Neuronal stem cell (in vitro differentiated cells): ENCODE results near the gene HS2ST1.

Experiments
- DNase-seq: peaks from one replicate; pipeline ENCODE4 v3.0.0-alpha.2; 2013; ENCODE audit warnings: low spot score
- H2AFZ ChIP-seq: one replicate; pipeline ENCODE4 v1.6.1; 2013; ENCODE audit warnings: mild to moderate bottlenecking, low read length, inconsistent platforms
- H2AK5ac ChIP-seq: 2 replicates; pipeline ENCODE4 v1.6.1; 2013; ENCODE audit warnings: low read depth, mild to moderate bottlenecking, inconsistent platforms, low read length, moderate library complexity, mixed read lengths
- H2BK120ac ChIP-seq: 2 replicates; pipeline ENCODE4 v1.6.1; 2013; ENCODE audit warnings: low read depth, mild to moderate bottlenecking, inconsistent platforms, low read length, moderate library complexity, mixed read lengths
- H2BK12ac ChIP-seq: one replicate; pipeline ENCODE4 v1.6.1; 2013; ENCODE audit warnings: low read length, inconsistent platforms
- H2BK15ac ChIP-seq: 2 replicates; pipeline ENCODE4 v1.6.1; 2013; ENCODE audit warnings: mild to moderate bottlenecking, low read length, inconsistent platforms, mixed read lengths
- H2BK5ac ChIP-seq: one replicate; pipeline ENCODE4 v1.6.1; 2013; ENCODE audit warnings: inconsistent platforms, mild to moderate bottlenecking, low read length, moderate library complexity
- H3K14ac ChIP-seq: one replicate; pipeline ENCODE4 v1.6.1; 2013; ENCODE audit warnings: low read length, inconsistent platforms
- H3K18ac ChIP-seq: 2 replicates; pipeline ENCODE4 v1.6.1; 2013; ENCODE audit warnings: low read length, inconsistent platforms
- H3K23ac ChIP-seq: 2 replicates; pipeline ENCODE4 v1.6.1; 2013; ENCODE audit warnings: low read depth, mild to moderate bottlenecking, mixed read lengths, low read length, inconsistent platforms; ENCODE audit not compliant: poor library complexity
- H3K27ac ChIP-seq: replicated peaks from 3 replicates; pipeline ENCODE4 v1.5.1; 2013; ENCODE audit warnings: low read length, inconsistent platforms
- H3K27me3 ChIP-seq, 3 experiments: 2 replicates each; pipeline ENCODE4 v1.6.1; 2013; ENCODE audit warnings: low read length in 3 of 3, mild to moderate bottlenecking in 2 of 3, inconsistent platforms in 1 of 3, low read depth in 1 of 3, mixed read lengths in 1 of 3, moderate library complexity in 1 of 3; ENCODE audit not compliant: control insufficient read depth in 3 of 3, insufficient read depth in 3 of 3
- H3K36me3 ChIP-seq, 2 donors: replicated peaks in 1 of 2; 2 replicates each; pipeline ENCODE4 v1.6.1; 2013; ENCODE audit warnings: low read length in 2 of 2; ENCODE audit not compliant: control insufficient read depth in 2 of 2, insufficient read depth in 2 of 2
- H3K4ac ChIP-seq: 2 replicates; pipeline ENCODE4 v1.6.1; 2013; ENCODE audit warnings: inconsistent platforms, mild to moderate bottlenecking, low read length, moderate library complexity
- H3K4me1 ChIP-seq, 2 donors: 1 replicate in 1 of 2; 2 replicates in 1 of 2; pipeline ENCODE4 v1.6.1; 2013; ENCODE audit warnings: low read length in 2 of 2, low read depth in 1 of 2; ENCODE audit not compliant: control insufficient read depth in 2 of 2, insufficient read depth in 1 of 2
- H3K4me2 ChIP-seq: one replicate; pipeline ENCODE4 v1.6.1; 2013; ENCODE audit warnings: mild to moderate bottlenecking, low read length, inconsistent platforms; ENCODE audit not compliant: insufficient read depth, poor library complexity, severe bottlenecking
- H3K4me3 ChIP-seq, 2 donors: 2 replicates each; pipeline ENCODE4 v1.5.1; 2013; ENCODE audit warnings: low read length in 2 of 2, mild to moderate bottlenecking in 2 of 2, inconsistent platforms in 1 of 2, moderate library complexity in 1 of 2
- H3K79me1 ChIP-seq: one replicate; pipeline ENCODE4 v1.6.1; 2013; ENCODE audit warnings: low read depth, mild to moderate bottlenecking, inconsistent platforms, low read length, moderate library complexity
- H3K9ac ChIP-seq: one replicate; pipeline ENCODE4 v1.6.1; 2013; ENCODE audit warnings: mild to moderate bottlenecking, low read depth, low read length, inconsistent platforms; ENCODE audit not compliant: poor library complexity
- H3K9me3 ChIP-seq, 2 donors: replicated peaks in 1 of 2; 2 replicates each; pipeline versions ENCODE3 to v1.6.1; 2013; ENCODE audit warnings: low read length in 2 of 2, mild to moderate bottlenecking in 2 of 2, inconsistent platforms in 1 of 2, low read depth in 1 of 2, mixed read lengths in 1 of 2, moderate library complexity in 1 of 2; ENCODE audit not compliant: control insufficient read depth in 2 of 2, insufficient read depth in 1 of 2
- H4K8ac ChIP-seq: one replicate; pipeline ENCODE4 v1.6.1; 2013; ENCODE audit warnings: low read depth, mild to moderate bottlenecking, inconsistent platforms, low read length, moderate library complexity
- H4K91ac ChIP-seq: one replicate; pipeline ENCODE4 v1.6.1; 2013; ENCODE audit warnings: low read length, low read depth, mild to moderate bottlenecking, inconsistent platforms; ENCODE audit not compliant: poor library complexity
- WGBS, 2 donors: extraction: QIAGEN DNeasy Blood & Tissue Kit; methylation state at CpG; one replicate each; pipeline ENCODE4 v1.1.7; 2013; ENCODE audit warnings: missing lambda C conversion rate in 2 of 2, mixed read lengths in 1 of 2; ENCODE audit not compliant: insufficient read length in 2 of 2, insufficient replicate concordance in 1 of 2; ENCODE audit errors: extremely low coverage in 2 of 2; 5-methylcytosine and 5-hydroxymethylcytosine counted together

Gene HS2ST1

DNA sequence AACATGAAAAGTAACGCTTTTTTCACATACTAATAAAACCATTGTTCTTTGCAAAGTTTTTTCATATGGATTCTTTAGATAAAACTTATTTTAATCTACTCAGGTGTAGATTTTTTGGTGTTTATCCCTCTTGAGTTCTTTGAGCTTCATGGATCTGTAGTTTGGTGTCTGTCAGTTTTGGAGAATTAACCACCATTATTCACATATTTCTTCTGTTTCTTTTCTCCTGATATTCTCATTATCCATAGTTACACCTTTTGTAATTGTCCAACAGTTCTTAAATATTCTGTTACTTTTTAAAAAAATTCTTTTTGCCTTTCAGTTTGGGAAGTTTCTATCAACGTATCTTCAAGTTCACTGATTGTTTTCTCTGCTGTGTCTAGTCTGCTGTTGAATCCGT lies 18.6 kb downstream of the HS2ST1 start:
- Histone ChIP-seq H2BK5ac (no peak overlapping the region), H3K4me2 (no peak overlapping the region)
- DNase-seq = no peak

DNA sequence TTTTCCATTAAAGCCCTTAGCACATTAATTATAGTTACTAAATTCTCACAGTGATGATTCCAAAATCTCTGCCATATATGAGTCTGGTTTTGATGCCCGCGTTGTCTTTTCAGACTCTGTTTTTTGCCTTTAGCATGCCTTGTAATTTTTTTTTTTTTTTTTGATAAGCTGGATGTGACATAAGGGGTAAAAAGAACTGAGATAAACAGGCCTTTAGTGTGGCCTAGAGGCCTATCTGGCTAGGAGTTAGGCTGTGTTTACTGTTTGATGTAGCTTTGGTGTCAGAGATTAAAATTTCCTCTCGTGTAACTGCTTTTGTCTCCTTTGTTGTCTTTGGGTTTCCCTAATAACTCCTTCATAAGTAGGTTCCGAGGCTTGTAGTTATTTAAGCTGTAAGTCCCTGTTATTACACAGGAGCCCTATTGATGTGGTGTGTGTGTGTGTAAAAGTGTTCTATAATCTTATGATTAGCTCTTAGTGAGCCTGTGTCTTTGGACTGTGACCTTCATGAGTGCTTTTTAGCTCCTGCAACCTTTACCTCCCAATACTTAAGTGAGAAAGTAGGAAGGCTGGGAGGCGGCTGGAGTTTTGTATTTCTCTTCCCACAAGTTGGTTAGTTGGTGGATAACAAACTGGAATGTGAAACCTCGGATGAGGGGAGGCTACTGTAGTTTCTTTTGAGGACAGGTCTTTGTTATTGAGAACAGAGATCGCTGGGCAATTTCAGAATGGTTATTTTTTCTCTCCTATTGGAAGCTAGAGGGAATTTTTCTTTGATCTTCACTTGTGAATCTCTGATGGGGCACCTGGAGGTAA lies 19.3 kb downstream of the HS2ST1 start:
- Histone ChIP-seq H3K9me3 (peaks cover 0 to 7% of the 10 kb centered on the region in 2 donors), H3K4me3 (no peak overlapping the region), H3K79me1 (no peaks in the 10 kb centered on the region), H3K4me1 (no peaks in the 10 kb centered on the region), H3K4me2 (no peak overlapping the region), H3K23ac (no peak overlapping the region), H3K27me3 (no peaks in the 10 kb centered on the region), H4K91ac (no peak overlapping the region), H3K36me3 (no peaks in the 10 kb centered on the region), H3K14ac (no peak overlapping the region), H2BK15ac (no peak overlapping the region), H2BK120ac (no peak overlapping the region), H3K18ac (no peak overlapping the region), H2BK5ac (no peak overlapping the region), H2AK5ac (no peak overlapping the region), H3K27ac (no peak overlapping the region), H3K9ac (no peak overlapping the region), H4K8ac (no peak overlapping the region), H3K4ac (no peak overlapping the region), H2BK12ac (no peak overlapping the region), H2AFZ (no peak overlapping the region)
- no CpG with 5 or more reads among the region's 7 CpGs for WGBS, 2 donors
- no peak for DNase-seq

More for the DNA sequence above, 18.6 kb downstream of the HS2ST1 start:
- Histone ChIP-seq H3K4me3 (no peak overlapping the region), H3K4me1 (no peaks in the 10 kb centered on the region), H2BK15ac (no peak overlapping the region), H3K4ac (no peak overlapping the region), H3K27ac (no peak overlapping the region), H3K27me3 (no peaks in the 10 kb centered on the region), H3K79me1 (no peaks in the 10 kb centered on the region), H2BK12ac (no peak overlapping the region), H2AK5ac (no peak overlapping the region), H2BK120ac (no peak overlapping the region), H4K8ac (no peak overlapping the region), H3K9ac (no peak overlapping the region), H3K9me3 (peaks cover 0 to 7% of the 10 kb centered on the region in 2 donors), H4K91ac (no peak overlapping the region), H3K23ac (no peak overlapping the region), H3K18ac (no peak overlapping the region), H3K14ac (no peak overlapping the region), H3K36me3 (no peaks in the 10 kb centered on the region), H2AFZ (no peak overlapping the region)
- WGBS, 2 donors = no CpG with 5 or more reads among the region's 3 CpGs

DNA sequence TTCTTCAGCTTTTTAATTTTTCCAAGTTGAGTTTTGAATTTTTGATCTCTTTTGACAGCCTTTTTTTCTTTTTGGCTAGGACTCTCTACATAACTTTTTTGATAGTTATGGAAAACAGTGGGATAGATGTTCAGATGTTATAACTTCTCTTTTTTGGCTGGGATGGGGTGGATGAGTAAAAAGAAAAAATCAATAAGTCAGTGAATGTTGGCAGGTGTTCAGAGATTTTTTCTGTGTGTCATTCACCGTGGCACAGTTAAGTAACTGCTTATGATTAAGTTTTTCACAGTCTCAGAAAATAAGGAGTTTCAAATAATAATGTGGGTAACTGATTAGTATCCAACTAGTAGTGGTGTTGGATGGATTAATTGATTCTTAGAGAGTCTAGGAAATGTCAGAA lies 24.0 kb downstream of the HS2ST1 start:
- H3K27me3 ChIP-seq = no peaks in the 10 kb centered on the region
- H2BK15ac ChIP-seq = no peak overlapping the region
- no peaks in the 10 kb centered on the region for H3K9me3 ChIP-seq
- no CpG with 5 or more reads among the region's 1 CpG for whole genome bisulfite sequencing, 2 donors
- H3K4me2 ChIP-seq = no peak overlapping the region
- no peak overlapping the region for H2BK5ac ChIP-seq
- H4K91ac ChIP-seq = no peak overlapping the region
- no peak overlapping the region for H4K8ac ChIP-seq
- H3K9ac ChIP-seq = no peak overlapping the region
- no peak for DNase-seq
- no peak overlapping the region for H3K14ac ChIP-seq
- H3K4ac ChIP-seq = no peak overlapping the region
- H3K23ac ChIP-seq = no peak overlapping the region
- H2AFZ ChIP-seq = no peak overlapping the region
- H2AK5ac ChIP-seq = no peak overlapping the region
- no peaks in the 10 kb centered on the region for H3K79me1 ChIP-seq
- H3K4me3 ChIP-seq = no peak overlapping the region
- no peaks in the 10 kb centered on the region for H3K36me3 ChIP-seq
- no peaks in the 10 kb centered on the region for H3K4me1 ChIP-seq
- no peak overlapping the region for H2BK12ac ChIP-seq
- no peak overlapping the region for H3K18ac ChIP-seq
- H3K27ac ChIP-seq = no peak overlapping the region
- no peak overlapping the region for H2BK120ac ChIP-seq

DNA sequence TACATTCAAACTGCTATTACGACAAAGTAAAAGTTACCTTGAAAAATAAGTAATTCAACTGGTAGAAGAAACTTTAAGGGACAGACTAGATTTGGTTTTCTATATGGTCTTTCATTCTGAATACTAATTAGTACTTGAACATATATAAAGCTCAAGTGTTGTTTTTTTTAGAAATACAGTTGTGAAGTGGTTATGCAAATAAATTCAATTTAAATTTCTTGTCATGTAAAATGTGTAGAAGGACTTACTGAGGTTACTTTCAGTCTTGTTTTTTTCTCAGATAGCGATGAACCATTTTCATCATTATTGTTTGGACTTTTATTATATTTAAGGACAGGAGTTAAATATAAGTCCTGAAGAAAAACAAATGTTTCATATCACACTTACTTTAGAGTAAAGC lies 24.4 kb downstream of the HS2ST1 start:
- Histone ChIP-seq H3K4me1 (no peaks in the 10 kb centered on the region), H3K4me2 (no peak overlapping the region), H3K9ac (no peak overlapping the region), H3K4me3 (no peak overlapping the region), H2AK5ac (no peak overlapping the region), H4K91ac (no peak overlapping the region), H2BK120ac (no peak overlapping the region), H3K9me3 (no peaks in the 10 kb centered on the region), H3K4ac (no peak overlapping the region), H3K18ac (no peak overlapping the region), H2AFZ (no peak overlapping the region), H2BK5ac (no peak overlapping the region), H3K27ac (no peak overlapping the region), H2BK12ac (no peak overlapping the region), H3K36me3 (no peaks in the 10 kb centered on the region), H3K27me3 (no peaks in the 10 kb centered on the region), H3K14ac (no peak overlapping the region), H4K8ac (no peak overlapping the region), H3K79me1 (no peaks in the 10 kb centered on the region), H3K23ac (no peak overlapping the region), H2BK15ac (no peak overlapping the region)
- no peak for DNase-seq
- WGBS, 2 donors = no CpG with 5 or more reads among the region's 2 CpGs
